Mucosa of descending colon (tissue), 3 donors: ENCODE measurements around the gene GRM4. TPM values are rescaled to one million over a fixed set of nuclear protein-coding genes. Genes with fewer than 3 reads are reported as not detected.

Experiments
- ATAC-seq: fragments of 200-7000 bp; cut with Tn5 transposase; one replicate; pipeline ENCODE4 v1.9.1; 2020; ENCODE audit warnings: mild to moderate bottlenecking, moderate library complexity
- DNase-seq, 3 donors: peaks; one replicate each; pipeline ENCODE4 v3.0.0-alpha.2; 2020
- H3K36me3 ChIP-seq: fragments of 200-600 bp; one replicate; pipeline ENCODE4 v1.8.0; 2021; ENCODE audit warnings: low read depth, mild to moderate bottlenecking
- H3K4me1 ChIP-seq: fragments of 200-600 bp; one replicate; pipeline ENCODE4 v1.8.0; 2021; ENCODE audit warnings: low read depth, mild to moderate bottlenecking
- H3K4me3 ChIP-seq: fragments of 200-600 bp; one replicate; pipeline ENCODE4 v1.8.0; 2021; ENCODE audit warnings: mild to moderate bottlenecking
- H3K9me3 ChIP-seq: fragments of 200-600 bp; one replicate; pipeline ENCODE4 v1.8.0; 2021; ENCODE audit warnings: mild to moderate bottlenecking
- CTCF ChIP-seq: fragments of 200-600 bp; IDR thresholded peaks from one replicate; pipeline ENCODE4 v1.8.0; 2022; ENCODE audit warnings: antibody characterized with exemption, mild to moderate bottlenecking
- intact Hi-C, 2 donors: fragments of 100-400 bp; cut with DNase I in 1 of 2; cut with micrococcal nuclease in 1 of 2; formaldehyde crosslinking; loops; one replicate each; pipeline versions ENCODE4 v1.11.0 to v1.11.1; 2022; cut with DNase I, micrococcal nuclease
- total RNA-seq, 3 donors: library from RNA; stranded (reverse); fragmentation: NEBNext Ultra II Directional in 2 of 3; extraction: Animal tissue kit (Norgen Biotek cat#: 25700) in 2 of 3; gene quantifications; one replicate each; pipeline versions ENCODE4 v1.2.1 to v1.2.4, GENCODE V29; 2021 to 2023
- donor health status: DM: no; HTN: no; CAD: no; lungs with moderate emphysema.
- donor health status: DM: no; HTN: no; CAD: no.
- donor health status: DM: no; HTN: yes; CAD: no.

GRM4 gene
- total RNA-seq, 3 donors from 2014 or later: 0.22 to 0.25 TPM; not detected in 1

DNA sequence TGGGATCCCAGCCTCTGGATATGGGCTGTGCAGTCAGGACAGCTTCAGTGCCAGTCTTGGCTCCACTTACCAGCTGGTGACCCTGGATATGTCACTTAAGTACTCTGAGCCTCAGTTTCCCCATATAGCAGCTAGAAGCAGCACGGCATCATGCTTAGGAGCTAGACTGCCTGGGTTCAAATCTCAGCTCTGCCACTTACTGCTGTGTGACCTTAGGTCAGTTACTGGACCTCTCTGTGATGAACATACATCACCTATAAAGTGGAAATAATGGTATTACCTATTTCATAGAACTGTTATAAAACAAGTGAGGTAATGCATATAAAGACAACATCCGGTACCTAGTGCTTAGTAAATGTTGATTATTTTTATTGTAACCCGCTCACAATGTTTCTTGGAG lies 83.7 kb downstream of the GRM4 start:
- intact Hi-C loops: no loop called here
- no peak for DNase-seq
- H3K36me3 ChIP-seq: no peaks in the 10 kb centered on the region
- H3K9me3 ChIP-seq: no peaks in the 10 kb centered on the region
- TF ChIP-seq CTCF: no peak
- ATAC-seq: no peak
- no peaks in the 10 kb centered on the region for H3K4me1 ChIP-seq
- no peak overlapping the region for H3K4me3 ChIP-seq

DNA sequence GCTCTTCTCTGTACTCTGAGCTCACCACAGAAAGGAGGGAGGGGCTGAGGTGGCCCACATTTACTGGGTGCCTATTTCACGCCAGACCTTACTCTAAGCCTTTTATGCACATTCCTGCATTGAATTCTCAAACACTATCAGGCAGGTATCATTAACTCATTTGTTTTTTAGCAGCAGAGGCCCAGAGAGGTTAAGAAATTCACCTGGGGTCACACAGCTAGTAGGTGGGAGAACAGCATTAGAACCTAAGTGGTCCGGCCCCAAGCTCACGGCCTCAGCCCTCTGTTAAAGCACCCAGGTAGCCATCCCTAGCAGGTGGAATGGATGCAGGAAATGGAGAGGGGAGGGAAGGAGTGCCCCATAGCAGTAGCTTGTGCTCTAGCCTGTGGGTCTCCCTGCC lies 84.5 kb downstream of the GRM4 start:
- Histone ChIP-seq H3K9me3 (no peaks in the 10 kb centered on the region), H3K36me3 (no peaks in the 10 kb centered on the region), H3K4me1 (no peaks in the 10 kb centered on the region), H3K4me3 (no peak overlapping the region)
- ATAC-seq: no peak
- intact Hi-C loops: no loop called here
- DNase-seq: no peak
- no peak for TF ChIP-seq CTCF

DNA sequence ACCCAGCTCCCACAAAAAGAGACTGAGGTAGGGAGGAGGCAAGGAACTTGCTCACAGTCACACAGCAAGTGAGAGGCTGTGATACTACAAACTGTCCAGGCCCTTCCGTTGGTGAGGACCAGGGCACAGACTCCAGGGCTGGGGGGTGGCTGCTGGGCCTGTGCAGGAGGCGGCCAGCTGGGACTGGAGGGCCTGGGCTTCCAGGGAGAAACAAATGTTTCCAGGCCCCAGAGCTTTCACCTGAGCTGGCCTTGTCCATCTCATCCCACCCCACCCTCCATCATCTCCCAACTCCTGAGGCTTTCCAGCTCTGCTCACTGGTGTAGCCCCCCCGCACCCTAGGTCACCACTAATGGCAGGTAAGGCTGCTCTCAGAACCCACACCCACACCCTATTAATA lies 86.0 kb downstream of the GRM4 start:
- H3K9me3 ChIP-seq: no peaks in the 10 kb centered on the region
- ATAC-seq (no peak), DNase-seq (no peak)
- no peaks in the 10 kb centered on the region for H3K36me3 ChIP-seq
- no peak for TF ChIP-seq CTCF
- intact Hi-C loops: loop anchor here in 1 of 2 donors (10.0 kb wide), 1 partner anchor 95 kb away; no protein-coding TSS in a partner anchor
- no peaks in the 10 kb centered on the region for H3K4me1 ChIP-seq
- no peak overlapping the region for H3K4me3 ChIP-seq

DNA sequence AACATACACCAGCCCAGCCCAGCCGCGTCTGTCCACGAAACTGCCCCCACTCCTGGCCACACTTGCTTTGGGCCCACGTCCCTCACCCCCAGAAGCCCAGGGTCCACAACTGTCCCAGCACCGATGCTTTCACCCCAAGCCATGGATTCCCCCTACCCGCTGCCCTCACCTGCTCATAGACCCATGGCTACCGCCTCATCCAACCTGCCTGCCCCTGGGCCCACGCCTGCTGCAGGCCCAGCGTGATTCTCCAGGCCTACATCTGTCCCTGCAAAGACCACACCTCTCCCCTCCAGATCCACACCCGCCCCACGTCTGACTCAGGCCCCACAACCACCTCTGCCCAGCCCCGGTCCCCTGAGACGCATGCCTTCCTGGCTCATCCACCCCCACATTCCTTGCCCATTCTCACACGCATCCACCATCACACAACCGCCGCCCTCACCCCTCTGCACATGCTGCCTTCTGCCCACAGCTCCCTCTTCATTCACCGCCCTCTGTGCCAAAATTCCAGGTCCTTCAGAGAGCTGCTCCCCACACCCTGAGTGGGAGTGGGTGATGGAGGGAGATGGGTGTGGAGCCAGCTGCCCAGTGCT lies 86.7 kb downstream of the GRM4 start:
- intact Hi-C loops: loop anchor here in 1 of 2 donors (10.0 kb wide), 1 partner anchor 96 kb away; no protein-coding TSS in a partner anchor
- ATAC-seq (no peak), DNase-seq (no peak)
- TF ChIP-seq CTCF: no peak
- Histone ChIP-seq H3K4me1 (no peaks in the 10 kb centered on the region), H3K36me3 (no peaks in the 10 kb centered on the region), H3K4me3 (no peak overlapping the region), H3K9me3 (no peaks in the 10 kb centered on the region)

DNA sequence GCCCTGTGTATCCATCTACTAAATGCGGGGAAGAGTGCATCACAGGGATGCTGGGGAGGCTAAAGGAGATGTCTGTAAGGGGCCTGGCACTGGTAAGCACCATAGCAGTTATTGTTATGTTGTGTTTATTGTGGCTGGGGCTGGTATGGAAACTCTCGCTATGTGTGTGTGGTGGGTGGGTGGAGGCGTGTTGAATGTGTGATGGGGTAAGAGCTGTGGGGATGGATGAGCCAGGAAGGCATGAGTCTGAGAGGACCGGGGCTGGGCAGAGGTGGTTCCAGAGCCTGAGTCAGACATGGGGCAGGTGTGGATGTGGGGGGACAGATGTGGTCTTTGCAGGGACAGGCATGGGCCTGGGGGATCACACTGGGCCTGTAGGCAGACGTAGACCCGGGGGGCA lies 88.1 kb downstream of the GRM4 start:
- no peak for DNase-seq
- no peaks in the 10 kb centered on the region for H3K4me1 ChIP-seq
- H3K36me3 ChIP-seq: no peaks in the 10 kb centered on the region
- intact Hi-C loops: loop anchor here in 1 of 2 donors (10.0 kb wide), 1 partner anchor 97 kb away; no protein-coding TSS in a partner anchor
- ATAC-seq: no peak
- no peak overlapping the region for H3K4me3 ChIP-seq
- no peaks in the 10 kb centered on the region for H3K9me3 ChIP-seq
- no peak for TF ChIP-seq CTCF
